Liver (tissue), 9 donors: ENCODE results near the gene SLCO4A1. TPM values are rescaled to one million over a fixed set of nuclear protein-coding genes. Genes with fewer than 3 reads are reported as not detected.

ENCODE experiments used
- DNase-seq: peaks from one replicate; pipeline ENCODE4 v3.0.0-alpha.2; 2017; ENCODE audit warnings: low spot score
- H3K27ac ChIP-seq, 2 donors: one replicate each; pipeline ENCODE4 v1.7.0; 2013; ENCODE audit warnings: inconsistent platforms in 2 of 2, low read length in 2 of 2, control low read depth in 1 of 2, low read depth in 1 of 2, mild to moderate bottlenecking in 1 of 2
- H3K27me3 ChIP-seq, 4 donors: one replicate each; pipeline versions ENCODE4 v1.6.1 to v1.7.0; 2013; ENCODE audit warnings: low read length in 3 of 4, inconsistent platforms in 1 of 4, mild to moderate bottlenecking in 1 of 4, moderate library complexity in 1 of 4; ENCODE audit not compliant: control insufficient read depth in 4 of 4, insufficient read depth in 4 of 4
- H3K36me3 ChIP-seq, 4 donors: one replicate each; pipeline versions ENCODE4 v1.6.1 to v1.7.0; 2013; ENCODE audit warnings: low read length in 3 of 4, mild to moderate bottlenecking in 3 of 4, low read depth in 1 of 4, moderate library complexity in 1 of 4; ENCODE audit not compliant: control insufficient read depth in 4 of 4, insufficient read depth in 3 of 4
- H3K4me1 ChIP-seq, 4 donors: one replicate each; pipeline versions ENCODE4 v1.6.1 to v1.7.0; 2013; ENCODE audit warnings: low read length in 3 of 4, mild to moderate bottlenecking in 3 of 4, moderate library complexity in 1 of 4; ENCODE audit not compliant: control insufficient read depth in 4 of 4, insufficient read depth in 4 of 4
- H3K4me3 ChIP-seq, 3 donors: one replicate each; pipeline versions ENCODE4 v1.6.1 to v1.7.0; 2013; ENCODE audit warnings: low read length in 3 of 3, control low read depth in 1 of 3, low read depth in 1 of 3, mild to moderate bottlenecking in 1 of 3
- H3K9ac ChIP-seq, 2 donors: one replicate each; pipeline ENCODE4 v1.7.0; 2013; ENCODE audit warnings: low read length in 2 of 2, mild to moderate bottlenecking in 2 of 2, moderate library complexity in 2 of 2, control low read depth in 1 of 2, low read depth in 1 of 2
- H3K9me3 ChIP-seq, 4 donors: one replicate each; pipeline versions ENCODE4 v1.6.1 to v1.7.0; 2013; ENCODE audit warnings: low read length in 3 of 4; ENCODE audit not compliant: control insufficient read depth in 4 of 4
- EGR1 ChIP-seq, 2 donors: IDR thresholded peaks; 2 replicates each; pipeline ENCODE4 v1.6.1; 2016 to 2018; ENCODE audit warnings: antibody characterized with exemption in 2 of 2, low read depth in 2 of 2
- FOXA2 ChIP-seq: IDR thresholded peaks from 2 replicates; pipeline ENCODE4 v1.6.1; 2016; ENCODE audit warnings: antibody characterized with exemption
- GABPA ChIP-seq, 2 donors: IDR thresholded peaks in 1 of 2; conservative IDR thresholded peaks in 1 of 2; 2 replicates each; pipeline ENCODE4 v1.6.1; 2016; ENCODE audit warnings: antibody characterized with exemption in 2 of 2, mild to moderate bottlenecking in 1 of 2, moderate library complexity in 1 of 2
- HNF4A ChIP-seq, 2 donors: conservative IDR thresholded peaks; 2 replicates each; pipeline ENCODE4 v1.6.1; 2016; ENCODE audit warnings: antibody characterized with exemption in 2 of 2, mild to moderate bottlenecking in 2 of 2
- JUND ChIP-seq, 2 donors: IDR thresholded peaks; 2 replicates each; pipeline ENCODE4 v1.6.1; 2016; ENCODE audit warnings: antibody characterized with exemption in 2 of 2
- MAX ChIP-seq: IDR thresholded peaks from 2 replicates; pipeline ENCODE4 v1.6.1; 2016; ENCODE audit warnings: antibody characterized with exemption
- NR2F2 ChIP-seq: IDR thresholded peaks from 2 replicates; pipeline ENCODE4 v1.6.1; 2016; ENCODE audit warnings: antibody characterized with exemption
- RAD21 ChIP-seq, 2 donors: IDR thresholded peaks; 2 replicates each; pipeline ENCODE4 v1.6.1; 2016; ENCODE audit warnings: antibody characterized with exemption in 2 of 2, mild to moderate bottlenecking in 2 of 2
- RXRA ChIP-seq, 2 donors: IDR thresholded peaks; 2 replicates each; pipeline ENCODE4 v1.6.1; 2017 to 2018; ENCODE audit warnings: antibody characterized with exemption in 2 of 2, mild to moderate bottlenecking in 1 of 2
- SP1 ChIP-seq: IDR thresholded peaks from 2 replicates; pipeline ENCODE4 v1.6.1; 2018; ENCODE audit warnings: antibody characterized with exemption, mild to moderate bottlenecking
- TAF1 ChIP-seq: conservative IDR thresholded peaks from 2 replicates; pipeline ENCODE4 v1.6.1; 2016; ENCODE audit warnings: antibody characterized with exemption, mild to moderate bottlenecking
- WGBS: extraction: QIAGEN DNeasy Blood & Tissue Kit; methylation state at CpG from one replicate; pipeline ENCODE4 v1.1.7; 2013; 5-methylcytosine and 5-hydroxymethylcytosine counted together
- polyA plus RNA-seq, 2 donors: library from polyadenylated mRNA; stranded (reverse) in 1 of 2; unstranded in 1 of 2; fragments of 200-250 nt in 1 of 2; fragments of >200 nt in 1 of 2; fragmentation: Nextera tagmentation in 1 of 2; extraction: Ambion mirVana in 1 of 2; gene quantifications; one replicate each; pipeline versions ENCODE4 v1.2.1 to v1.2.3, GENCODE V29; 2013 to 2015
- total RNA-seq, 2 donors: library from RNA; depleted of rRNA; stranded (reverse); fragments of >200 nt; gene quantifications; one replicate each; pipeline ENCODE4 v1.2.3, GENCODE V29; 2014
- TF ChIP-seq, protein P1 (sequence below): IDR thresholded peaks from 2 replicates; pipeline ENCODE4 v1.6.1; 2016; ENCODE audit warnings: antibody characterized with exemption
- donor health status: healthy.
- donor health status: healthy.
- donor health status: healthy.
- donor health status: healthy.
- donor health status: healthy.

Gene SLCO4A1
- total and polyA plus RNA-seq, 4 donors = 1.3 to 4.3 (median 2.6) TPM

- no peak for TF ChIP-seq RXRA (IDR thresholded peaks at IDR 0.05)
- TF ChIP-seq RAD21 (IDR thresholded peaks at IDR 0.05) = no peak
- TF ChIP-seq EGR1 (IDR thresholded peaks at IDR 0.05; ENCODE audit: low read depth in 2 of 2) = no peak
- H3K9me3 ChIP-seq = peaks cover 0 to 4% (median 0%) of the 10 kb centered on the region in 4 donors
- H3K9ac ChIP-seq = no peak overlapping the region
- no peak for DNase-seq
- no peak overlapping the region for H3K27ac ChIP-seq
- no peak overlapping the region for H3K4me3 ChIP-seq
- H3K36me3 ChIP-seq = no peaks in the 10 kb centered on the region
- 62% methylated on average over 9 of the region's 9 CpGs for WGBS
- H3K4me1 ChIP-seq = no peaks in the 10 kb centered on the region
- H3K27me3 ChIP-seq = peaks cover 0 to 3% (median 0%) of the 10 kb centered on the region in 4 donors
Observed at GRCh38 chr20:62676976-62677375, 34.7 kb downstream of the SLCO4A1 start.

GRCh38 chr20:62677678-62678077 lies 35.4 kb downstream of the SLCO4A1 start:
- Histone ChIP-seq H3K36me3 (no peaks in the 10 kb centered on the region), H3K9ac (no peak overlapping the region), H3K4me1 (no peaks in the 10 kb centered on the region), H3K9me3 (peaks cover 0 to 4% (median 0%) of the 10 kb centered on the region in 4 donors), H3K27me3 (peaks cover 0 to 3% (median 0%) of the 10 kb centered on the region in 4 donors), H3K27ac (no peak overlapping the region), H3K4me3 (no peak overlapping the region)
- TF ChIP-seq NR2F2 = no peak
- TF ChIP-seq SP1 = no peak
- no peak for TF ChIP-seq FOXA2
- no peak for TF ChIP-seq TAF1
- TF ChIP-seq JUND (IDR thresholded peaks at IDR 0.05) = no peak
- TF ChIP-seq GABPA (IDR thresholded peaks at IDR 0.05 in 1 of 2, conservative IDR thresholded peaks at IDR 0.05 in 1 of 2) = no peak
- no peak for TF ChIP-seq HNF4A (conservative IDR thresholded peaks at IDR 0.05)
- no peak for TF ChIP-seq EGR1 (IDR thresholded peaks at IDR 0.05; ENCODE audit: low read depth in 2 of 2)
- TF ChIP-seq, protein P1, sequence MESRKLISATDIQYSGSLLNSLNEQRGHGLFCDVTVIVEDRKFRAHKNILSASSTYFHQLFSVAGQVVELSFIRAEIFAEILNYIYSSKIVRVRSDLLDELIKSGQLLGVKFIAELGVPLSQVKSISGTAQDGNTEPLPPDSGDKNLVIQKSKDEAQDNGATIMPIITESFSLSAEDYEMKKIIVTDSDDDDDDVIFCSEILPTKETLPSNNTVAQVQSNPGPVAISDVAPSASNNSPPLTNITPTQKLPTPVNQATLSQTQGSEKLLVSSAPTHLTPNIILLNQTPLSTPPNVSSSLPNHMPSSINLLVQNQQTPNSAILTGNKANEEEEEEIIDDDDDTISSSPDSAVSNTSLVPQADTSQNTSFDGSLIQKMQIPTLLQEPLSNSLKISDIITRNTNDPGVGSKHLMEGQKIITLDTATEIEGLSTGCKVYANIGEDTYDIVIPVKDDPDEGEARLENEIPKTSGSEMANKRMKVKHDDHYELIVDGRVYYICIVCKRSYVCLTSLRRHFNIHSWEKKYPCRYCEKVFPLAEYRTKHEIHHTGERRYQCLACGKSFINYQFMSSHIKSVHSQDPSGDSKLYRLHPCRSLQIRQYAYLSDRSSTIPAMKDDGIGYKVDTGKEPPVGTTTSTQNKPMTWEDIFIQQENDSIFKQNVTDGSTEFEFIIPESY = no peak
- no peak for TF ChIP-seq RAD21 (IDR thresholded peaks at IDR 0.05)
- WGBS = 85% methylated on average over 10 of the region's 10 CpGs
- no peak for DNase-seq

DNA sequence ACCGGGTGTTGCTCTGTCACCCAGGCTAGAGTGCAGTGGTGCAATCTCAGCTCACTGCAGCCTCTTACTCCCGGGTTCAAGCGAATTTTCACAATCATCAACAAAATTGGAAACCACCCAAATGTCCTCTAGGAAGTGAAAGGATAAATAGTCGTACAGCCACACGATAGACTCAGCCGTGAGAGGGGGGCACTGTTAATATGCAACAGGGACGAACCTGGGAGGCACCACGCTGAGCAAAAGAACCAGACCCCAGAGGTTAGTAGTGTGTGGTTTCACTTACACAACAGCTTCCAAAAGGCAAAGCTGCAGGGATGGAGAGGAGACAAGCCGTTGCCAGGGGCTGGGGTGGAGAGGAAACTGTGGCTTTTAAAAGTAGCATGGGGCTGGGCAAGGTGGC lies 36.2 kb downstream of the SLCO4A1 start:
- Histone ChIP-seq H3K27me3 (peaks cover 0 to 3% (median 2%) of the 10 kb centered on the region in 4 donors), H3K9ac (no peak overlapping the region), H3K4me1 (no peaks in the 10 kb centered on the region), H3K9me3 (peaks cover 0 to 4% (median 0%) of the 10 kb centered on the region in 4 donors), H3K4me3 (no peak overlapping the region), H3K36me3 (no peaks in the 10 kb centered on the region), H3K27ac (no peak overlapping the region)
- no peak for DNase-seq
- 19% methylated on average over 9 of the region's 9 CpGs for WGBS
- TF ChIP-seq RXRA (IDR thresholded peaks at IDR 0.05) (no peak), TAF1 (no peak), MAX (no peak), EGR1 (IDR thresholded peaks at IDR 0.05; ENCODE audit: low read depth in 2 of 2) (no peak)
